ENCODE results near the gene MROH2A.

DNA sequence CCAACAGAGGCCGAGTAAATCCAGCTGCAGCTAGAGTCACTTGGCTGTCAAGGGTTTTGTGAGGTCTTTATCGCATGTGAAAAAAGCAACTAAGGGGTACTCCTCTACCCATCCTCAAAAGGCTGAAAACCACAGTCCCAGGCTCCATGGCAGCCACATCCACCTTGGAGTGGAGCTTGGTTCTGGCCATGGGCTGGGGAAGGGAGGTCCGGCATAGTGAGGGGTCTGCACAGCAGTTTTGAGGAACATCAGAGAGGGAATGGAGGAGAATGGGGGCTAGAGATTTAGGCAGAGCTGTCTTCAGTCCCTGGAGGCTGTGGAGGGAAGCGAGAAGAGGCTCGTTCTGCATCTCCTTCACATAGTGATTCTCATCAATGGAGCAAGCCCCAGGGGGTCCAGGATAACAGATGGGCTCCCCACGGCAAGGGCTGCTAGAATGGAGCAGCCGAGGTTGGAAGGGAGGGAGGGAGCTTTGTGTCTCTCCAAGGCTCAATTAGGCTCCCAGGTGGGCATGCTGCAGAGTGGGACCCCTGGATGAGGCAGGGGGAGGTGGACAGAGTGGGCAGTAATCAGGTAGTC, 21.0 kb downstream of the MROH2A start:
- TF ChIP-seq GATA3 (IDR thresholded peaks at IDR 0.05; ENCODE audit: low read depth, low read length) (no peak), GATA2 (IDR thresholded peaks at IDR 0.05; ENCODE audit: low read depth, low read length) (no peak)
